Tibial nerve (tissue), 4 donors: ENCODE measurements around the gene IGFBPL1.

ENCODE experiments used
- EP300 ChIP-seq, 2 donors: sonication (generic); formaldehyde crosslinking; IDR thresholded peaks; one replicate each; pipeline ENCODE4 v1.6.1; 2017; ENCODE audit warnings: antibody characterized with exemption in 2 of 2, mild to moderate bottlenecking in 1 of 2
- POLR2A ChIP-seq, 2 donors: fragments of 450-650 bp; IDR thresholded peaks; one replicate each; pipeline ENCODE4 v1.6.1; 2017; ENCODE audit warnings: antibody characterized with exemption in 2 of 2, mild to moderate bottlenecking in 2 of 2, moderate library complexity in 2 of 2
- TF ChIP-seq, protein P1 (sequence below), 5 experiments: fragments of 200-600 bp in 3 of 5; fragments of 450-650 bp in 2 of 5; sonication (generic) in 3 of 5; IDR thresholded peaks; one replicate each; pipeline ENCODE4 v1.5.1; 2016 to 2019; ENCODE audit warnings: antibody characterized with exemption in 5 of 5, mild to moderate bottlenecking in 3 of 5, moderate library complexity in 2 of 5

GRCh38 chr9:38445154-38446043, 21.1 kb upstream of the IGFBPL1 start:
- TF ChIP-seq, protein P1, sequence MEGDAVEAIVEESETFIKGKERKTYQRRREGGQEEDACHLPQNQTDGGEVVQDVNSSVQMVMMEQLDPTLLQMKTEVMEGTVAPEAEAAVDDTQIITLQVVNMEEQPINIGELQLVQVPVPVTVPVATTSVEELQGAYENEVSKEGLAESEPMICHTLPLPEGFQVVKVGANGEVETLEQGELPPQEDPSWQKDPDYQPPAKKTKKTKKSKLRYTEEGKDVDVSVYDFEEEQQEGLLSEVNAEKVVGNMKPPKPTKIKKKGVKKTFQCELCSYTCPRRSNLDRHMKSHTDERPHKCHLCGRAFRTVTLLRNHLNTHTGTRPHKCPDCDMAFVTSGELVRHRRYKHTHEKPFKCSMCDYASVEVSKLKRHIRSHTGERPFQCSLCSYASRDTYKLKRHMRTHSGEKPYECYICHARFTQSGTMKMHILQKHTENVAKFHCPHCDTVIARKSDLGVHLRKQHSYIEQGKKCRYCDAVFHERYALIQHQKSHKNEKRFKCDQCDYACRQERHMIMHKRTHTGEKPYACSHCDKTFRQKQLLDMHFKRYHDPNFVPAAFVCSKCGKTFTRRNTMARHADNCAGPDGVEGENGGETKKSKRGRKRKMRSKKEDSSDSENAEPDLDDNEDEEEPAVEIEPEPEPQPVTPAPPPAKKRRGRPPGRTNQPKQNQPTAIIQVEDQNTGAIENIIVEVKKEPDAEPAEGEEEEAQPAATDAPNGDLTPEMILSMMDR (IDR thresholded peaks at IDR 0.05) = no peak
- TF ChIP-seq POLR2A (IDR thresholded peaks at IDR 0.05) = no peak
- no peak for TF ChIP-seq EP300 (IDR thresholded peaks at IDR 0.05)
